ENCODE measurements around the gene MCEMP1. TPM values are rescaled to one million over a fixed set of nuclear protein-coding genes. Genes with fewer than 3 reads are reported as not detected.

The MCEMP1 gene
- total RNA-seq, 1 donor from 2014 or later = not detected

GRCh38 chr19:7665076-7665475 lies 11.8 kb upstream of the MCEMP1 start:
- no peak for DNase-seq (ENCODE audit: extremely low spot score, unreplicated experiment)
- Mint-ChIP-seq H3K36me3 (ENCODE audit: unreplicated experiment) (no peaks in the 10 kb centered on the region), H3K27ac (ENCODE audit: unreplicated experiment) (no peak overlapping the region), H3K4me3 (ENCODE audit: unreplicated experiment) (no peak overlapping the region), H3K4me1 (ENCODE audit: unreplicated experiment) (peaks cover 2% of the 10 kb centered on the region), H3K27me3 (ENCODE audit: unreplicated experiment) (peaks cover 10% of the 10 kb centered on the region), H3K9me3 (ENCODE audit: unreplicated experiment) (no peaks in the 10 kb centered on the region)
- TF ChIP-seq CTCF (IDR thresholded peaks at IDR 0.05) = no peak

- no peak for DNase-seq (ENCODE audit: extremely low spot score, unreplicated experiment)
- TF ChIP-seq CTCF (IDR thresholded peaks at IDR 0.05) = no peak
- peaks cover 8% of the 10 kb centered on the region for H3K4me1 Mint-ChIP-seq (ENCODE audit: unreplicated experiment)
- H3K27ac Mint-ChIP-seq (ENCODE audit: unreplicated experiment) = no peak within 1 kb of the TSS
- H3K4me3 Mint-ChIP-seq (ENCODE audit: unreplicated experiment) = no peak within 1 kb of the TSS
- peaks cover 20% of the 10 kb centered on the region for H3K27me3 Mint-ChIP-seq (ENCODE audit: unreplicated experiment)
- no peaks in the 10 kb centered on the region for H3K9me3 Mint-ChIP-seq (ENCODE audit: unreplicated experiment)
- H3K36me3 Mint-ChIP-seq (ENCODE audit: unreplicated experiment) = no peaks in the 10 kb centered on the region
These were observed 8.0 kb upstream of the MCEMP1 start, which contains the start of gene RETN for GRCh38 chr19:7668842-7669241. Gene RETN, plus strand, starts transcription at chr19:7669049. Its CDS starts 278 bp downstream, at chr19:7669327.

GRCh38 chr19:7669641-7670040 lies 7.2 kb upstream of the MCEMP1 start:
- Mint-ChIP-seq H3K4me3 (ENCODE audit: unreplicated experiment) (no peak overlapping the region), H3K27ac (ENCODE audit: unreplicated experiment) (no peak overlapping the region), H3K9me3 (ENCODE audit: unreplicated experiment) (no peaks in the 10 kb centered on the region), H3K36me3 (ENCODE audit: unreplicated experiment) (no peaks in the 10 kb centered on the region), H3K4me1 (ENCODE audit: unreplicated experiment) (peaks cover 8% of the 10 kb centered on the region), H3K27me3 (ENCODE audit: unreplicated experiment) (peaks cover 20% of the 10 kb centered on the region)
- DNase-seq (ENCODE audit: extremely low spot score, unreplicated experiment) = no peak
- no peak for TF ChIP-seq CTCF (IDR thresholded peaks at IDR 0.05)

GRCh38 chr19:7670150-7670783 lies 6.6 kb upstream of the MCEMP1 start:
- no peaks in the 10 kb centered on the region for H3K36me3 Mint-ChIP-seq (ENCODE audit: unreplicated experiment)
- no peaks in the 10 kb centered on the region for H3K9me3 Mint-ChIP-seq (ENCODE audit: unreplicated experiment)
- DNase-seq (ENCODE audit: extremely low spot score, unreplicated experiment) = no peak
- TF ChIP-seq CTCF (IDR thresholded peaks at IDR 0.05) = no peak
- H3K27me3 Mint-ChIP-seq (ENCODE audit: unreplicated experiment) = peaks cover 20% of the 10 kb centered on the region
- peaks cover 8% of the 10 kb centered on the region for H3K4me1 Mint-ChIP-seq (ENCODE audit: unreplicated experiment)
- H3K4me3 Mint-ChIP-seq (ENCODE audit: unreplicated experiment) = peak overlapping the region; percentile 57
- no peak overlapping the region for H3K27ac Mint-ChIP-seq (ENCODE audit: unreplicated experiment)

GRCh38 chr19:7670790-7671189 lies 6.1 kb upstream of the MCEMP1 start:
- no peak for DNase-seq (ENCODE audit: extremely low spot score, unreplicated experiment)
- Mint-ChIP-seq H3K9me3 (ENCODE audit: unreplicated experiment) (no peaks in the 10 kb centered on the region), H3K4me1 (ENCODE audit: unreplicated experiment) (peaks cover 6% of the 10 kb centered on the region), H3K27ac (ENCODE audit: unreplicated experiment) (no peak overlapping the region), H3K36me3 (ENCODE audit: unreplicated experiment) (no peaks in the 10 kb centered on the region), H3K27me3 (ENCODE audit: unreplicated experiment) (peaks cover 18% of the 10 kb centered on the region), H3K4me3 (ENCODE audit: unreplicated experiment) (no peak overlapping the region)
- TF ChIP-seq CTCF (IDR thresholded peaks at IDR 0.05) = no peak
